NK-92 (cell line): Measurements from ENCODE around the gene UNC5B.

Source experiments
- DNase-seq: peaks from one replicate; lab custom pipeline; 2025; ENCODE audit not compliant: unreplicated experiment; lab: John Stamatoyannopoulos, UW

UNC5B gene

DNA sequence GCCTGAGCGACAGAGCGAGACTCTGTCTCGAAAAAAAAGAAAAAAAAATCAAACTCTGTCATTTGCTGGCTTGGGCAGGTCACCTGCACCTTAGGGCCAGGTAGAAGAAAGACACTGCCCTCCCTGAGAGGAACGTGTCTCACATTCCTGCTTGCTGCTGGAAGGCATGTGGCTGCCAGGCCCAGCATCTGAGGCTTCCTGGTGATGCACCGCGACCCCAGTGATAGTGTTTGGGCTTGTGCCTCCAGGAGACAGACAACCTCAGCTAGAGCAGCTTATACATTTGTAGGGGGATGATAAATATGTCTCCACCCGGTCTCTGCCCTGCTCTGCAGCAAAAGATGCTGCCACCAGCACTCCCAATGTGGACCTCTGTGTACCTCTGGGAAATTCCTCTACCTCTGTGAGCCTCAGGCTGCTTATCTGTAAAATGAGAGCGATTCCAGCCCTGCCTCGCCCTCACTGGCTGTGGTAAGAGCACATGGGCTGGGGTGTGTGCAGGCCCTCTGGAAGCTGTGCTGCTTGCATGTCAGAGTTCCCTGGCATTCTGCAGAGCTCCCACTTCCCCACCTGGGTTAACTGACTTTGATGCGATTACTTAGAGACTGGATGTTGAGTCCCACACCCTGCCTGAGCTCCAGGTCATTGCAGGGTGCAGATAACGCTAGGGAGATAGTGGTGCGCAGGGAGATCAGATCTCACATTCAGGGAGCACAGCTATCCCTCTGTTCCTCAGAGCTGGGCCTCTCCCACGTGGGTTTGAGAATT is 126.5 kb downstream of the UNC5B start:
- DNase-seq, result no peak

DNA sequence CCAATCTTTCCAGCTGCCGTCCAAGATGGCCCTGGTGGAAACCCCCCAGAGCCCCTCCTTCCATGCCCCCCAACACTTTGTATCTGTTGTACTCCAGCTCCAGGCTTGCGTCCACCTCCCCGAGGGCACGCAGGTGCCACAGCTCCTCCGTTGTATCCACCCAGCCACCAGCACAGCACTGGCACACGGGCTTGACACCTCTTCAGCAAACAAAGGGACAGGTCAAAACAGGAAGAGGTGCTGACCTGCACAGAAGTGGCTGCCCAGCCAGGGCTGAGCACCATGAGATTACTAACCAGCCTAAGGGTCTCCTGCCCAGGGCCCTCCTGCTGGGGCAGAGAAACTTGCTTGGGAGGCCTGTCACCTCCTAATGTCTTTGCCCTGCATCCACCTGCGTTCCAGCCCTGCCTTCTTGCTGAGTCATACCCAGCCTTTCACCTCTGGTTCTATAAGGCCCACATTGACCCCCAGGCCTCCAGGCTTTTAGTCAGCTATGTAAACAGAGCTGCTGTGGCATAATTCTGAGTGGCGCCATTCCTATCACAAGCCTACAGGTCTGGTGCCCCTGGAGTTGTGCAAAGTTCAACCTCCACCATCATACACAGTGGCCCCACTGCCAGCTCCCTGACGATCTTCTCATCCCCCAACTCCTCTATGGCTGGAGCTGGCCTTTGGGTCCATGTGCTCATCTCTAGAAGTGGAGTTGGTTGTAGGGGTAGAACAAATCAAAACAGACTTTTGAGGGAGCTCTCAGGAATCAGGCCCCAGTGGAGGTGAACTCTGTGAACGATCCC is 127.6 kb downstream of the UNC5B start:
- DNase-seq, result no peak

DNA sequence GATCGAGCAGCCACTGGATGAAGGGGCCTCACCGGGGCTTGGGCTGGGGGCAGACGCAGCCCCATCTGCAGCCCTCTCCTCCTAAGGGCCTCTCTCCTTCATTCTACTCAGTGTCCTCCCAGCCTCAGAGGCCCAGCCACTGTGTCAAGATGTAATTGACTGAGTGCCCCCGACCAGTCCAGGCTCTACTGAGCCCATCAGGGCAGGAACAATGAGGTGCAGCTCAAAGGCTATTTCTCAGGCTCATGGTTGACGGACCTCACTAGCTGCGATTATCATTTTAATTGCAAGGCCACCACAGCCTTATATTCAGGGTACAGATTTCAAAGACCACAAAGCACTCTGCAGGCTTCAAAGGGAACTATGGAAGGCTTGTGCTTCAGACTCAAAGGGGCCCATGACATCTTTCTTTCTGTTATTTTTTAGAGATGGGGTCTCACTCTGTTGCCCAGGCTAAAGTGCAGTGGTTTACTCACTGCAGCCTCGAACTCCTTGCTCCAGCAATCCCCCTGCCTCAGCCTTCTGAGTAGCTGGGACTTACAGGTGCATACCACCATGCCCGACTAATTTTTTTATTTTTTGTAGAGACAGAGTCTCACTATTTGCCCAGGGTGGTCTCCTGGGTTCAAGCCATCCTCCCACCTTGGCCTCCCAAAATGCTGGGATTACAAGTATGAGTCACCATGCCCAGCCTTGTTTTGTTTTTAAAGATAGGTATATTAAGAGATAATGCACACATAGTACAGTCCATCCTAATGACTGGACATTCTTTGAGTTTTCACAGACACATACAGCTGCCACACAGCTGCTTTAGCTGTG is 130.4 kb downstream of the UNC5B start:
- no peak for DNase-seq

DNA sequence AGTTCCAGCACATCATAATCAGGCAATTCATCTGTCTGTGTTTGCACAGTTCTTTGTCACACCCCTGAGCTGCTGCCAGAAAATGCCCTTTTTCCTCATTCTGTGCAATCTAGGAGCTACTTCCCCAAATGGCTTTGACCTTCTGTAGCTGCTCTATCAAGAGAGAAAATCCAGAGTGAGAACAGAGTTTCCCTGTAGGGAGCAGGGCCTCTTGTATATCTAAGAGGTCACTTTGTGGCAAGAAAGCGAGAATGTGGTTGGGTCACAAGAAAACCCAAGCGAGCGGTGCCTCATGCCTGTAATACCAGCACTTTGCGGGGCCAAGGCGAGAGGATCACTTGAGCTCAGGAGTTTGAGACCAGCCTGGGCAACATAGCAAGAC is 131.0 kb downstream of the UNC5B start:
- DNase-seq, result no peak

DNA sequence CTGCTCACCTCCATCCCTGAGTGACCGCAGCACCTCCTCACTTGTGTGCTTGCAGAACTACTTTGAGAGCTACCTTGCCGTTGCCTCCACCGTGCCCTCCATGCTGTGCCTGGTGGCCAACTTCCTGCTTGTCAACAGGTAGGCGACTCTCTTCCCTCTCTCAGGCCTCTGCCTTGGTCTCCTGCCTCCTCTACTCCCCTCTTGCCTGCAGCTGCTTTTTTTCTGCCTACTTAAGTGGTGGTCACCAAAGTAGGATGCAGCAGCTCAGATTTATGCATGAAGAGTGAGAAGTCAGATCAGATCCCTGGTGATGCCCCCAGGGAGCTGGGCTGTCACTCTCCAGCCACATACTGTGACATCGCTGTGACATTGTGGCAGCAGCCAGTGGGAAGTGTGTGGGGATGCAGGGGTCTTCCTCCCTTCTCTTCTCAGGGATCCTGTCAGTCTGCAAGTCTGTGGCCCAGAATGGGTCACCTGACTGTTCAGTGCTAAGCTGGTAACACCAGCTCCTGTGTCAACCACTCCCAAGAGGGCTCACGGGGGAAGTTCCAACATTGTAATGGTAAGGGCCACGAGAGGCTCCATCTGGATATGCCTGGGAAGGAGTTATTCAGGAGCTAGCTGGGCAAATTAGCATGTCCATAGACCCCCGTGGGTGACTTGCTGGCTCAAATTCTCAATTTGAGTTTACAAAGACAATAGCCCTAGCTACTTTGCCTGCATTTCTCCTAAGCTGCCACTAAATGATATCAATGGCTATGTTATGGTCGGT is 132.0 kb downstream of the UNC5B start:
- no peak for DNase-seq

DNA sequence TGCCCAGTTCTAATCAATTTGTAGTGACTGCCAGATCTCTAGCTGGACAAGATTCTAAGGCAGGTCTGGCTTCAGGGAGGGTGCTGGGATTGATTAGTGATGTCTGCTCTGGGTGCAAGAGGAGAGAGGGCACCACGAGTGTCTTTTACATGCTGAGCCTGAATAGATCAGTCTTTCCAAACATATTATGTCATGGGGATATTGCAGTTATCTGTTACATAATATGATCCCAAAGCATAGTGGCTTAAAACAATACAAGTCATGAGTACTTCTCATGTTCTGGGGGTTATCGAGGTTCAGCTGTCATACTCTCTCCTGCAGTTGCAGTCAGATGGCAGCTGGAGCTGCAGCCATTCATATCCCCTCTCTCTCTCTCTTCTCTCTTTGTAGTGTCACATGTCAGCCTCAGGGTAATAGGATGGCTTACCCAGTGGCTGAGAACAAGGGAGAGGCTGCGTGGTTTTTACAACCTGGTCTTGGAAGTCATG is 132.7 kb downstream of the UNC5B start:
- DNase-seq, result no peak

DNA sequence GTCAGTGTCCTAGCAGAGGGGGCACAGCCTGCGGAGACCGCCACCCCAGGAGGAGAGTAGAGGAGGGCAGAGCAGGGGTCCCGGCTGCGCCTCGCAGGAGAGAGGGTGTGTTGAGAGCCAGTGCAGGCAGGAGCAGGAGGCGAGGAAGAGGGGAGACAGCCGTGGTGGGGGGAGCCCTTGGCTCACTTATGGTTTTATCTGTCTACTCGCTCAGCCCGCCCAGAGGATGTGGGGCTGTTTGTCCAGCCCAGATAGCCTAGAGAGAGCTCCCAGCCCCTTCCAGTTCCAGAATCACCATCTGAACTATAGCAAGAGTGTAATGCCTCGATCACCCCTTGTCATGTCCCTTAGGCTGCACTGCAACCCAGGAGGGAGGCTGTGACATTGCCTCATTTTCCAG is 133.3 kb downstream of the UNC5B start:
- no peak for DNase-seq

DNA sequence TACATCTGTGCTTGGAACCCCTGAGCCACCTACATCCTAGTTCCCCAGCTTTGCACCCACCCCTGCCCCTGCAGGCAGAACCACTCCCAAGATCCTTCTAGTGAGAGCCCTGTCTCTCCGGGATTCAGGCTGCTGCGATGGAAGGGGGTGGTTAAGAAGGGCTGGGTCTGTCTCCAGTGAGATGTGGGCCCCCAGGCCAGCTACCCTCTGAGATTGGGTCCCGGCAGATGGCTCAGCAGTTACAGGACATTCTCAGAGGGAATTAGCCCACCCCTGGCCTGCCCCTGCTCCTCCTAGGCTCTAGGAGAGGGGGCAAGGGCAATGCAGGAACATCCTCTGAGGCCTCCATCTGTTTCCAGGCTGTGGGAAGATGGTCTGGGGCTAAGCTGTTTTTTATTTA is 134.4 kb downstream of the UNC5B start:
- DNase-seq, result no peak

DNA sequence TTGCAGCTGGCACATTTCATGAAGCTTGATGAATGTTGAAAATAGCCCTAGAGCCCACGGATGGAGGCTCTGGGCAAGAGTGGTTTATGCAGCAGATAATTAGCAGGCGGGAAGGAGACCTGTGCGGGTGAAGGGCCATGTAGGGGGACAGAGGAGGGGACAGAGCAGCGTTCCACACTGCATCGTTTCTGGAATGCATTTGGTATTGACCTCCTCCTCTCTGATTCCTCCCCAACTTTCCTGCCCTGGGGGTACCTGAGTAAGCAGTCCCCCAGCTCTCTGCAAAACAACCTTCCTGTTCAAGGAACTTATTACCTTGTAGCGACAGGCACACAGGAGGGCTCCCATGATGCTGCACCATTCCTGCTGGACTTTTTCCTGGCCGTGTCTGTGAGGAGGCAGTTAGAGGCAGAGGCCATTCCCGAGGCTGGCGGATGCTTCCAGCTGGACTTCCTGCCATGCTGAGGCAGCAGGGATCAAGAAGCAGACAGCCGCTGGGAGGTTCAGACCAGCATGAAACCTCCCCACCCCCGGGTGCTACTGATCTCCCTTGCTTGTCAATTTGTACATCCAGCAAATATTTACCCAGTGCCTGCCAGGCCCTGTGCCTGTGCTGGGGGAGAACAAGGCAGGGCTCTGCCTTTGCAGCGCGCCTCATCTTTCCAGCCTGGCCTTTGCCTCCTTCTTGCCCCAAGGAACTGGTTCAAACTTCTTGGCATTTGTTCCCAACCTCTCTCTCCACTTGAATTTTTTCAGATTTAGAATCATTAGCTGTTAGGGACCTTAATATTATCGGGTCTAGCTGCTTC is 135.4 kb downstream of the UNC5B start:
- DNase-seq, result no peak

DNA sequence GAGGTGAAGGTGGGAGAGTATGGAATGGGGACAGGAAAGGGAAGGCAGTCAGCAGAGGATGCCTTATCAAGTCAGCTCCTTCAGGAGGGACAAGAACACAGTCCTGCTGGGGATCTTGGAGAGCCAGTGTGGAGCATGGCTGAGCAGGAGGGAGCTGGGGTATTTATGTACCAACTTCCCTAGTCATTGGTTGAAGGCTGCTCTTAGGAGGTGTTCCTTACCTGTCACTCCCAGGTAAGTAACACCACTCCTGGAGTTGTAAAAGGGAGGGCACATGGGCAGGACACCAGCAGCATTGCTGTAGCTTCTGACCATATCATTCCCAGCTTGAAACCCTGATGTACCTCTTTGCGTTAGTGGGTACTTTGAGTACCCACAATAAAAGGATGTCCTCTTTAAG is 136.5 kb downstream of the UNC5B start:
- DNase-seq, result no peak

DNA sequence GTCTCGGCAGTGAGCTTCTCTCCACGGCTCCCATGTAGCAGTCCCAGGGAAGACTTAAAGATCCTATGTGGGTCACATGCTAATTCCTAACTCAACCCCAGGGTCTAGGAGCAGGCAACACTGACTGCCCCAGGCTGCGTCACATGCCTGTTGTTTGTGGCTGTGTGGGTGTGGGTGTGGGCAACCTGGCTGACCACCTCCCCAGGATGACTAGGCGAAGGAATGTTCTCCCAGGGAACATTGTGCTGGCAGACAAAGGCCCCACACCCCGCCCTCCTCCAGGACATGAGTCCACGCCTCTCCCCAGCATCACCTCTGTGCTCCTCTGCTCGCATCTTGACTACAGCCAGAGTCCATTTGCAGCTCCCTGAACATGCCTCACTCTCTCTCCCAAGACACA is 137.0 kb downstream of the UNC5B start:
- no peak for DNase-seq

DNA sequence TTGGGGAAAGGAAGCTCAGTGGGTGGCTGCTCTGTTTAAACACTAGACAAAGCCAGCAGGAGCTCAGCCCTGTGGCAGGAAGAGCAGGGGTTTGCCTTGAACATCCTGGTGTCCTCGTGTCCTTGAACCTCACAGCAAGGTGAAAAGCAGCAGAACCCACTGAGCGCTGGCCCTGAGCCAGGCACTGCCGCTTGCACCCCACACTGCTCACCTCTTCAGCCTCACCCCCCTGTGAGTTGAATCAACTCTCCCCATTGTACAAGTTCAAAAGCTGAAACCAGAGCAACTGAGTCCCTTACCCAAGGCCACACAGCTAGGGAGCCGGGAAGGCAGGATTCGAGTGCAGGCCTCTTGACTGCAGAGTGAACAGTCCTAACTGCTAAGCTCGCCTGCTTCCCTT is 138.7 kb downstream of the UNC5B start:
- no peak for DNase-seq

DNA sequence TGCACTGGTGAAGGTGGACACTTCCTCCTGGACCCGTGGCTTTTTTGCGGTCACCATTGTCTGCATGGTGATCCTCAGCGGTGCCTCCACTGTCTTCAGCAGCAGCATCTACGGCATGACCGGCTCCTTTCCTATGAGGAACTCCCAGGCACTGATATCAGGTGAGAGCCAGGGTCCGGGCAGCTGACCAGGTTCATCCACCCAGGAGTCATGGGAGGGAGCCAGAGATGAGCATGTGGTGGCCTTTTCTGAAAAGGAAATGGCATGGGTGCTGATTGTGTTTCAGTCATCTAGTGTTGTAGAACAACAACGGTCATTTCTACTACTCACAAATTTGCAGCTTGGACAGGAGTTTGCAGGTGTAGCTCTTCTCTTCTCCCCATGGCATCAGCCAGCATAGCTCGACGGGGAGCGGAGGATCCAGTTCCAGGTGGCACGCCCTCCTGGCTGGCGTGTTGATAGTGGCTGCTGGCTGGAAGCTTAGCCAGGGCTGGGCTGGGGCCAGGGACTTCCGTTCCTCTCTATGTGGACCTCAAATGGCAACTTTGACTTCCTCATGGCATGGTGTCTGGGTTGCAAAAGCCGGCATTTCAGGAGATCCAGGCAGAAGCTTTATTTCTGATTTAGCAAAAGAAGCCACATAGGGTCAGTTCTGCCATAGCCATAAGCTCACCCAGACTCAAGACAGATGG is 139.4 kb downstream of the UNC5B start:
- no peak for DNase-seq
